ENCODE data around the gene DCUN1D5.

GRCh38 chr11:103079833-103080232 is 12.1 kb downstream of the DCUN1D5 start:
- TF ChIP-seq CTCF (IDR thresholded peaks at IDR 0.05) (no peak), POLR2AphosphoS5 (IDR thresholded peaks at IDR 0.05) (no peak), POLR2A (IDR thresholded peaks at IDR 0.05) (no peak)

Measured in breast epithelium (tissue), 3 donors.